Ovary (tissue), 9 donors: ENCODE measurements around the gene DNA2. TPM values are rescaled to one million over a fixed set of nuclear protein-coding genes. Genes with fewer than 3 reads are reported as not detected.
A peak's percentile ranks its signal among the peaks of the same experiment; 100 is the strongest.

Experiments used
- DNase-seq, 5 donors: peaks; one replicate each; pipeline ENCODE4 v3.0.0-alpha.2; 2019 to 2020
- H3K27ac ChIP-seq, 2 donors: fragments of 200-600 bp; one replicate each; pipeline versions ENCODE4 v1.5.1 to v1.8.0; 2019 to 2022
- H3K27me3 ChIP-seq: fragments of 200-600 bp; one replicate; pipeline ENCODE4 v1.8.0; 2022
- H3K36me3 ChIP-seq: fragments of 200-600 bp; sonication (generic); one replicate; pipeline ENCODE4 v1.5.1; 2019
- H3K4me1 ChIP-seq: one replicate; pipeline ENCODE4 v1.8.1; 2013; ENCODE audit warnings: mild to moderate bottlenecking, moderate library complexity; ENCODE audit not compliant: insufficient read depth
- H3K4me3 ChIP-seq: fragments of 200-600 bp; sonication (generic); one replicate; pipeline ENCODE4 v1.5.1; 2017
- H3K9me3 ChIP-seq, 2 donors: fragments of 200-600 bp in 1 of 2; sonication (generic) in 1 of 2; one replicate each; pipeline versions ENCODE4 v1.5.1 to v1.8.1; 2013 to 2019; ENCODE audit warnings: mild to moderate bottlenecking in 1 of 2, moderate library complexity in 1 of 2
- EP300 ChIP-seq: sonication (generic); formaldehyde crosslinking; IDR thresholded peaks from one replicate; pipeline ENCODE4 v1.6.1; 2017; ENCODE audit warnings: antibody characterized with exemption
- POLR2A ChIP-seq: fragments of 450-650 bp; IDR thresholded peaks from one replicate; pipeline ENCODE4 v1.6.1; 2017; ENCODE audit warnings: antibody characterized with exemption, mild to moderate bottlenecking, moderate library complexity
- WGBS, 3 donors: extraction: QIAGEN DNeasy Blood & Tissue Kit in 1 of 3; methylation state at CpG; one replicate each; pipeline versions ENCODE4 v1.1.5 to v1.1.7; 2013 to 2017; 5-methylcytosine and 5-hydroxymethylcytosine counted together
- intact Hi-C, 4 donors: fragments of 100-400 bp; cut with DNase I; formaldehyde crosslinking; loops; one replicate each; pipeline versions ENCODE4 v1.11.0 to v1.15.1; 2022 to 2023
- polyA plus RNA-seq, 2 donors: library from polyadenylated mRNA; stranded (reverse); fragments of 200-250 nt in 1 of 2; fragments of 350-450 nt in 1 of 2; fragmentation: Illumina TruSeq in 1 of 2; extraction: RNeasy Lipid Tissue Mini Kit (QIAGEN cat#74804) in 1 of 2; gene quantifications; one replicate each; pipeline ENCODE4 v1.2.3, GENCODE V29; 2013 to 2014
- total RNA-seq, 7 donors: library from RNA; depleted of rRNA in 2 of 7; stranded (reverse); fragments of >200 nt in 2 of 7; fragmentation: NEBNext Ultra II Directional in 3 of 7; extraction: Animal tissue kit (Norgen Biotek cat#: 25700) in 3 of 7; gene quantifications; one replicate each; pipeline versions ENCODE4 v1.1.0 to v1.2.4, GENCODE V29; 2016 to 2023
- TF ChIP-seq, protein P1 (sequence below), 3 donors: fragments of 450-650 bp in 2 of 3; fragments of 200-600 bp in 1 of 3; IDR thresholded peaks; one replicate each; pipeline versions ENCODE4 v1.5.1 to v1.8.0; 2016 to 2022; ENCODE audit warnings: antibody characterized with exemption in 3 of 3, mild to moderate bottlenecking in 1 of 3
- donor health status: DM: no; HTN: no; CAD: no; lungs with moderate emphysema.
- donor health status: DM: no; HTN: no; CAD: no.
- donor health status: Bipolar disorder and iron deficiency.
- donor health status: DM: yes; HTN: yes; CAD: no.
- donor health status: DM: no; HTN: no; CAD: no.
- donor health status: DM: yes; HTN: yes; CAD: no.

The DNA2 gene
- total and polyA plus RNA-seq, 9 donors: 1.0 to 3.8 (median 3.2) TPM

DNA sequence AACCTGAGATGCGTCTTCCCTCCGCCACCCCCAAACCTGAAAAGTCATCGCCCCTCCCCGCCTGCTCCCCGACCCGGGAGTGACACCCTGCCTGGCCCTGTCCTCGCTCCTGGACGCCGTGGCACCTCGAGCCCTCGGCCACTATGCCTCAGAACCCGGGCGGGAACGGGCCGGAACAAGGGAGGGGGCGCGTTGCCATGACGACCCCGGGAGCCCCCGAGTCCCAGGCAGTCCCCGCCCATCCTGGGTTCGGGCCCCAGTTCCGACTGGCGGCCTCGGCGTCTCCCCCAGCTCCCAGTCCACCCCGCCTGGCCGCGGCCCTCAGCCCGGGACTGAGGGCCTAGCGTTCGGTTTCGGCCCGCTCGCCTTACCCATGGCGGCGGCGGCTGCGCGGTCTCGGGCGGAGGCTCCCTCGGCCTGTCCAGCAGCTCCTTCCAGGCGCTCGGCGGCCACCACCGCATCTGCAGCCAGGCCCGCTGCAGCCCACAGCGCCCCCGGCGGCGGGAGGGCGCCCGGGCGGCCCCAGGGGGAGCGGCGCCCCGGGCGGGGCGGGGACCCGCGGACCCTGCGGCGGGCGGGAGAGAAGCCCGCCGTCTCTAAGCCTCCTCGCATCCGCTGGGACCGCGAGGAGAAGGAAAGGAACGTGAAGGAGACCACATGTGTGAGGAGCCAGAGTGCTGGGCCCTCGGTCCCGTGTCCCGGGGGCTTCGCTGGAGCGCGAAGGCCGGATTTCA lies 64.8 kb downstream of the DNA2 start, which contains the start of gene RUFY2:
RUFY2 (minus strand) TSS at position 463 of the 734 bp plus-strand sequence; CDS start at position 375, 88 bp downstream.
- peak within 1 kb of the TSS; percentile 98 for H3K4me3 ChIP-seq
- WGBS, 3 donors: 0 to 1% (median 1%) methylated on average over 30 to 79 of the region's 79 CpGs
- no peaks in the 10 kb centered on the region for H3K36me3 ChIP-seq
- peak within 1 kb of the TSS; percentile 95 to 96 for H3K27ac ChIP-seq
- intact Hi-C loops: loop anchor here in 1 of 4 donors (10.0 kb wide), 2 partner anchors 318 to 488 kb away; partner anchors contain the start of gene CCAR1
- H3K4me1 ChIP-seq: no peaks in the 10 kb centered on the region
- no peaks in the 10 kb centered on the region for H3K27me3 ChIP-seq
- TF ChIP-seq EP300: no peak
- TF ChIP-seq POLR2A: peak; percentile 64
- TF ChIP-seq, protein P1, sequence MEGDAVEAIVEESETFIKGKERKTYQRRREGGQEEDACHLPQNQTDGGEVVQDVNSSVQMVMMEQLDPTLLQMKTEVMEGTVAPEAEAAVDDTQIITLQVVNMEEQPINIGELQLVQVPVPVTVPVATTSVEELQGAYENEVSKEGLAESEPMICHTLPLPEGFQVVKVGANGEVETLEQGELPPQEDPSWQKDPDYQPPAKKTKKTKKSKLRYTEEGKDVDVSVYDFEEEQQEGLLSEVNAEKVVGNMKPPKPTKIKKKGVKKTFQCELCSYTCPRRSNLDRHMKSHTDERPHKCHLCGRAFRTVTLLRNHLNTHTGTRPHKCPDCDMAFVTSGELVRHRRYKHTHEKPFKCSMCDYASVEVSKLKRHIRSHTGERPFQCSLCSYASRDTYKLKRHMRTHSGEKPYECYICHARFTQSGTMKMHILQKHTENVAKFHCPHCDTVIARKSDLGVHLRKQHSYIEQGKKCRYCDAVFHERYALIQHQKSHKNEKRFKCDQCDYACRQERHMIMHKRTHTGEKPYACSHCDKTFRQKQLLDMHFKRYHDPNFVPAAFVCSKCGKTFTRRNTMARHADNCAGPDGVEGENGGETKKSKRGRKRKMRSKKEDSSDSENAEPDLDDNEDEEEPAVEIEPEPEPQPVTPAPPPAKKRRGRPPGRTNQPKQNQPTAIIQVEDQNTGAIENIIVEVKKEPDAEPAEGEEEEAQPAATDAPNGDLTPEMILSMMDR (IDR thresholded peaks at IDR 0.05): peak; percentile 46 to 99 (median 96)
- DNase-seq: peak; percentile 81 to 91 (median 88)
- H3K9me3 ChIP-seq: no peaks in the 10 kb centered on the region

DNA sequence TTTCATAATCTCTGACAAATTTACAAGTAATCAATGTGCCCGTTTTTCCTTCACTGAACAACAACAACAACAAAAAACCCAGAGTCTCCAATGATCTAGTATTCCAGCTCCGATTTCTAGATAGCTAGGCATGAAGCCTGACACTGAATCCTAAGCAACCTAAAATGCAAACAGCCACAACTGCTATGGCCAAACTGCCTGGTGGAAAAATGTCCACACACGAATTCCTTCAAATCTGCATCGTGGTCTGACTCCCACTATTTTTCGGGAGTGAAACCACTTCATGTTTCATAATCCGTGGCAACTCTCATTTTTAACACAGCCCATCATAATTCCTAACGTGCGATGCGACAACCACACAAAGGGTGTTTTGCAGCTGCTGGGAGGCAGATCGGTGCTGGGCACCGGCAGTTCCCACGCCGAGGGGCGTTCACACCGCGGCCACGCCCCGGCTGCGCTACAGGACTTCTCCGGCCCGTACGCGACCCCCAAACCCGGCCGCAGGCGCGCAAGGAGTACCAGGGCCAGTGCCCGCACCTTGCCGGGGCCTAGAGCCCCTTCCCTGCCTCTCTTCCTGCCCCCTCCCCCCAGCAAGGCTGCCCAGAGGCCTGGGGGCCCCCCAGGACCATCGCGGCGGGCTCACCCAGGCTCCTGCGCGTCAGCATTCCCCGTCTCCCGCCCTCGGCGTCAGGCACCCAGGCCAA lies 65.5 kb downstream of the DNA2 start:
- 0 to 1% (median 1%) methylated on average over 36 to 38 of the region's 38 CpGs for WGBS, 3 donors
- Histone ChIP-seq H3K27me3 (no peaks in the 10 kb centered on the region), H3K4me1 (no peaks in the 10 kb centered on the region), H3K27ac (peak overlapping the region; percentile 95 to 96), H3K4me3 (peak overlapping the region; percentile 98), H3K9me3 (no peaks in the 10 kb centered on the region), H3K36me3 (no peaks in the 10 kb centered on the region)
- TF ChIP-seq EP300 (no peak), POLR2A (no peak)
- TF ChIP-seq, protein P1 (IDR thresholded peaks at IDR 0.05): no peak
- peak in 1 of 5 donors; percentile 78 for DNase-seq
- intact Hi-C loops: loop anchor here in 1 of 4 donors (10.0 kb wide), 2 partner anchors 319 to 489 kb away; partner anchors contain the start of gene CCAR1

DNA sequence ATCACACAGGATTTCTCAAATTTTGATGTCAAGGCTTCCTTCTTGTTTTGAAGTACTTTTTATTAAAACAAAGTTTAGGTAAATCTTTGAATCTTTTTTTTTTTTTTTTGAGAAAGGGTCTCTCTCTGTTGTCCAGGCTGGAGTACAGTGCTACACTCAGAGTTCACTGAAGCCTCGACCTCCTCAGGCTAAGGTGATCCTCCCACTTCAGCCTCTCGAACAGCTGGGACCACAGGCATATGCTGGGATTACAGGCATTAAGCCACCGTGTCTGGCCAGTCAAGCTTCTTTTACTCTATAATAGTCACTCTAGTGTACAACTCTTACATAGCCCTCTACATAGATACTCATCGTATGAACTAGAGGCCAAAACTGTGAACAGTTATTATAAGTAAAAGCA lies 68.1 kb downstream of the DNA2 start:
- Histone ChIP-seq H3K27ac (no peak overlapping the region), H3K4me1 (no peaks in the 10 kb centered on the region), H3K36me3 (no peaks in the 10 kb centered on the region), H3K9me3 (no peaks in the 10 kb centered on the region), H3K27me3 (no peaks in the 10 kb centered on the region), H3K4me3 (no peak overlapping the region)
- no peak for DNase-seq
- no peak for TF ChIP-seq POLR2A
- TF ChIP-seq, protein P1 (IDR thresholded peaks at IDR 0.05): no peak
- TF ChIP-seq EP300: no peak
- intact Hi-C loops: loop anchor here in 1 of 4 donors (10.0 kb wide), 2 partner anchors 321 to 491 kb away; partner anchors contain the start of gene CCAR1
- 71 to 79% (median 75%) methylated on average over 4 of the region's 4 CpGs for WGBS, 3 donors

DNA sequence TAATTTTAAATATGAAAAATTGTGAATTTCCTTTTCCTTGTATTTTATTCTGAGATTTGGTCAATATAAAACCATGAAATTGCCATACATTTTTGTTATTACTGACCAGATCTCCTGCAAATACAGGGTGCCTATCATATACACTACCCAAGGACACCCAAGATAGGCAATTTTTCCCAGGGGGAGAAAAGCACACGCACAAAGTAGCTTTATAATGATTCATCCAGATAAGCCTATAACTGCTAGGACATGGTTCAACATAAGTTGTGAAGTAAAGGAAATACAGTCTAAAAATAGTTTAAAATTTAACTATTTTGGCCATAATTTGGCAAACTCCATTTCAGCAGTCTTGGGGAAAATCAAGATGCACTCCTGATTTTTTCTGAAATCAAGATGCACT lies 69.5 kb downstream of the DNA2 start:
- no peak overlapping the region for H3K27ac ChIP-seq
- H3K4me1 ChIP-seq: no peaks in the 10 kb centered on the region
- TF ChIP-seq, protein P1 (IDR thresholded peaks at IDR 0.05): no peak
- TF ChIP-seq EP300 (no peak), POLR2A (no peak)
- no peak overlapping the region for H3K4me3 ChIP-seq
- no peaks in the 10 kb centered on the region for H3K36me3 ChIP-seq
- no peaks in the 10 kb centered on the region for H3K27me3 ChIP-seq
- WGBS, 3 donors: 56 to 65% (median 63%) methylated on average over 1 of the region's 1 CpG
- H3K9me3 ChIP-seq: no peaks in the 10 kb centered on the region
- intact Hi-C loops: loop anchor here in 1 of 4 donors (10.0 kb wide), 2 partner anchors 323 to 493 kb away; partner anchors contain the start of gene CCAR1
- DNase-seq: no peak
